Gastrocnemius medialis (tissue), 4 donors: ENCODE data around the gene OR1A1.

Experiments
- POLR2A ChIP-seq, 2 donors: fragments of 450-650 bp; IDR thresholded peaks; one replicate each; pipeline ENCODE4 v1.6.1; 2017; ENCODE audit warnings: antibody characterized with exemption in 2 of 2, mild to moderate bottlenecking in 2 of 2, moderate library complexity in 2 of 2
- TF ChIP-seq, protein P1 (sequence below), 5 experiments: fragments of 450-650 bp in 3 of 5; fragments of 200-600 bp in 2 of 5; sonication (generic) in 2 of 5; IDR thresholded peaks in 4 of 5; conservative IDR thresholded peaks in 1 of 5; 1 replicate in 4 of 5; 2 replicates in 1 of 5; pipeline ENCODE4 v1.5.1; 2016 to 2019; ENCODE audit warnings: antibody characterized with exemption in 5 of 5, mild to moderate bottlenecking in 3 of 5, moderate library complexity in 3 of 5

- no peak for TF ChIP-seq POLR2A (IDR thresholded peaks at IDR 0.05)
- TF ChIP-seq, protein P1, sequence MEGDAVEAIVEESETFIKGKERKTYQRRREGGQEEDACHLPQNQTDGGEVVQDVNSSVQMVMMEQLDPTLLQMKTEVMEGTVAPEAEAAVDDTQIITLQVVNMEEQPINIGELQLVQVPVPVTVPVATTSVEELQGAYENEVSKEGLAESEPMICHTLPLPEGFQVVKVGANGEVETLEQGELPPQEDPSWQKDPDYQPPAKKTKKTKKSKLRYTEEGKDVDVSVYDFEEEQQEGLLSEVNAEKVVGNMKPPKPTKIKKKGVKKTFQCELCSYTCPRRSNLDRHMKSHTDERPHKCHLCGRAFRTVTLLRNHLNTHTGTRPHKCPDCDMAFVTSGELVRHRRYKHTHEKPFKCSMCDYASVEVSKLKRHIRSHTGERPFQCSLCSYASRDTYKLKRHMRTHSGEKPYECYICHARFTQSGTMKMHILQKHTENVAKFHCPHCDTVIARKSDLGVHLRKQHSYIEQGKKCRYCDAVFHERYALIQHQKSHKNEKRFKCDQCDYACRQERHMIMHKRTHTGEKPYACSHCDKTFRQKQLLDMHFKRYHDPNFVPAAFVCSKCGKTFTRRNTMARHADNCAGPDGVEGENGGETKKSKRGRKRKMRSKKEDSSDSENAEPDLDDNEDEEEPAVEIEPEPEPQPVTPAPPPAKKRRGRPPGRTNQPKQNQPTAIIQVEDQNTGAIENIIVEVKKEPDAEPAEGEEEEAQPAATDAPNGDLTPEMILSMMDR (IDR thresholded peaks at IDR 0.05 in 4 of 5, conservative IDR thresholded peaks at IDR 0.05 in 1 of 5), result no peak
These were observed 1.0 kb downstream of the OR1A1 start for GRCh38 chr17:3208484-3208883.
